Dermis blood vessel endothelial cell (primary cell): ENCODE data around the gene TRIM22. TPM values are rescaled to one million over a fixed set of nuclear protein-coding genes. Genes with fewer than 3 reads are reported as not detected.

Source experiments
- DNase-seq: peaks from one replicate; pipeline ENCODE4 v3.0.0; 2010
- total RNA-seq: library from RNA; depleted of rRNA; stranded (reverse); fragments of >200 nt; gene quantifications from 2 replicates; pipeline ENCODE4 v1.2.3, GENCODE V29; 2014

TRIM22 gene
- total RNA-seq, 1 donor from 2014 or later = 133 TPM

GRCh38 chr11:5749836-5750235 lies 60.2 kb downstream of the TRIM22 start:
- DNase-seq = no peak

GRCh38 chr11:5753943-5754342 lies 64.4 kb downstream of the TRIM22 start, which contains the start of gene OR52N4:
Gene OR52N4, plus strand, starts transcription at chr11:5754243. Its CDS starts 498 bp downstream, at chr11:5754741.
- DNase-seq = no peak

Other genes with a start within 250 kb of the TRIM22 start
- gene OR51I1, start 248.3 kb upstream of the TRIM22 start, total RNA-seq = not detected in 2 replicates
- gene OR51I2, start 240.5 kb upstream of the TRIM22 start, total RNA-seq = not detected in 2 replicates
- gene OR52D1, start 201.1 kb upstream of the TRIM22 start, total RNA-seq = not detected in 2 replicates
- not detected in 2 replicates for gene UBQLN3, start 179.8 kb upstream of the TRIM22 start, total RNA-seq
- 0.05 TPM in 1 of 2 replicates, not detected in the other for gene UBQLNL, start 173.1 kb upstream of the TRIM22 start, total RNA-seq
- gene OR52H1, start 141.2 kb upstream of the TRIM22 start, total RNA-seq = not detected in 2 replicates
- gene OR52B6, start 108.9 kb upstream of the TRIM22 start, total RNA-seq = not detected in 2 replicates
- gene TRIM6, start 93.2 kb upstream of the TRIM22 start, total RNA-seq = 1.0 and 3.3 TPM in 2 replicates
- 16.3 and 17.0 TPM in 2 replicates for gene TRIM34, start 64.8 kb upstream of the TRIM22 start, total RNA-seq
- 83.0 and 86.6 TPM in 2 replicates for gene TRIM5, start 4.7 kb upstream of the TRIM22 start, total RNA-seq
- gene OR56B1, start 46.7 kb downstream of the TRIM22 start, total RNA-seq = not detected in 2 replicates
- gene OR52N4, start 64.5 kb downstream of the TRIM22 start, total RNA-seq = 0.17 TPM in 1 of 2 replicates, not detected in the other
- gene OR52N5, start 93.6 kb downstream of the TRIM22 start, total RNA-seq = not detected in 2 replicates
- not detected in 2 replicates for gene OR52N1, start 101.5 kb downstream of the TRIM22 start, total RNA-seq
- gene OR52N2, start 119.1 kb downstream of the TRIM22 start, total RNA-seq = not detected in 2 replicates
- gene OR52E6, start 152.1 kb downstream of the TRIM22 start, total RNA-seq = not detected in 2 replicates
- not detected in 2 replicates for gene OR52E8, start 167.9 kb downstream of the TRIM22 start, total RNA-seq
- not detected in 2 replicates for gene OR52E4, start 190.8 kb downstream of the TRIM22 start, total RNA-seq
- not detected in 2 replicates for gene OR52E5, start 203.4 kb downstream of the TRIM22 start, total RNA-seq